Mammary epithelial cell (primary cell): ENCODE measurements around the gene CCDC187.

Source experiments
- EZH2 ChIP-seq: IDR thresholded peaks from 2 replicates; pipeline ENCODE4 v1.6.1; 2012; ENCODE audit warnings: low read length, inconsistent platforms, borderline replicate concordance
- TF ChIP-seq, protein P1 (sequence below), 2 donors: IDR thresholded peaks in 1 of 2; conservative IDR thresholded peaks in 1 of 2; 2 replicates each; pipeline ENCODE4 v1.5.1; 2011 to 2012; ENCODE audit warnings: inconsistent platforms in 2 of 2, low read length in 2 of 2, mild to moderate bottlenecking in 2 of 2, control low read depth in 1 of 2, low read depth in 1 of 2; ENCODE audit not compliant: insufficient read depth in 1 of 2; ENCODE audit errors: extremely low read depth in 1 of 2

DNA sequence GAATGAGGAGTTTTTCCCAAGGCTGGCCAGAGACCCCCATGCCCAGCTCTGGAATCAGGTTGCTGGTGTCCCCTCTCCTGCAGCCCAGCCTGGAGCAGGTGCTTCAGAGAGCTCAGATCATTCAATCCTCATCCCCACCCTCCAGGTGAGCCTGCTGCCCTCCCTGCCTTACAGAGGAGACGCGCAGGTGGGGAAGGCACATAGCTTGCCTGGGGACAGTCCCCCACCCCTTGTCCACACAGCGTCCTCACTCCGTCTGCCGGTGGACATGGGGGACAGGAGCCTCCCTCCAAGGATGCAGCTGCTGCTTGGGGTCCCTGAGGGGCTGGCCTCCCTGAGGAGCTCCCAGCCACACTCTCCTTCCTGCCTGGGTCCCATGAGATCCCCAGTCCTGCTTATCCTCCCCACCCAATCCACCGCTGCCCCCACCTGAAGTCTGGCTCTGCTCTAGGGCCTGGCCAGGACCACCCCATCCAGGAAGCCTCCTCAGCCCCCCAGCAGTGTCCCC lies 41.2 kb downstream of the CCDC187 start:
- TF ChIP-seq, protein P1, sequence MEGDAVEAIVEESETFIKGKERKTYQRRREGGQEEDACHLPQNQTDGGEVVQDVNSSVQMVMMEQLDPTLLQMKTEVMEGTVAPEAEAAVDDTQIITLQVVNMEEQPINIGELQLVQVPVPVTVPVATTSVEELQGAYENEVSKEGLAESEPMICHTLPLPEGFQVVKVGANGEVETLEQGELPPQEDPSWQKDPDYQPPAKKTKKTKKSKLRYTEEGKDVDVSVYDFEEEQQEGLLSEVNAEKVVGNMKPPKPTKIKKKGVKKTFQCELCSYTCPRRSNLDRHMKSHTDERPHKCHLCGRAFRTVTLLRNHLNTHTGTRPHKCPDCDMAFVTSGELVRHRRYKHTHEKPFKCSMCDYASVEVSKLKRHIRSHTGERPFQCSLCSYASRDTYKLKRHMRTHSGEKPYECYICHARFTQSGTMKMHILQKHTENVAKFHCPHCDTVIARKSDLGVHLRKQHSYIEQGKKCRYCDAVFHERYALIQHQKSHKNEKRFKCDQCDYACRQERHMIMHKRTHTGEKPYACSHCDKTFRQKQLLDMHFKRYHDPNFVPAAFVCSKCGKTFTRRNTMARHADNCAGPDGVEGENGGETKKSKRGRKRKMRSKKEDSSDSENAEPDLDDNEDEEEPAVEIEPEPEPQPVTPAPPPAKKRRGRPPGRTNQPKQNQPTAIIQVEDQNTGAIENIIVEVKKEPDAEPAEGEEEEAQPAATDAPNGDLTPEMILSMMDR (conservative IDR thresholded peaks at IDR 0.05 in 1 of 2, IDR thresholded peaks at IDR 0.05 in 1 of 2; ENCODE audit: extremely low read depth in 1 of 2, insufficient read depth in 1 of 2, low read depth in 1 of 2, low read length in 2 of 2), result no peak
- no peak for TF ChIP-seq EZH2
